CD14-positive monocyte (primary cell): ENCODE results near the gene TRIM27. TPM values are rescaled to one million over a fixed set of nuclear protein-coding genes. Genes with fewer than 3 reads are reported as not detected.

ENCODE experiments used
- DNase-seq, 3 donors: peaks; one replicate each; pipeline ENCODE4 v3.0.0-alpha.2; 2011 to 2022
- H2AFZ ChIP-seq: 2 replicates; pipeline ENCODE4 v1.6.0; 2012; ENCODE audit warnings: mild to moderate bottlenecking, low read depth, low read length, inconsistent platforms; ENCODE audit not compliant: insufficient read depth, poor library complexity, severe bottlenecking
- H3K27ac ChIP-seq, 2 donors: 1 replicate in 1 of 2; 2 replicates in 1 of 2; pipeline ENCODE4 v1.5.1; 2012 to 2013; ENCODE audit warnings: low read length in 2 of 2, control low read depth in 1 of 2, inconsistent platforms in 1 of 2, low read depth in 1 of 2, mild to moderate bottlenecking in 1 of 2
- H3K27me3 ChIP-seq, 2 donors: one replicate each; pipeline versions ENCODE4 v1.6.0 to v1.6.1; 2011 to 2013; ENCODE audit warnings: low read length in 2 of 2; ENCODE audit not compliant: control insufficient read depth in 2 of 2, insufficient read depth in 2 of 2
- H3K36me3 ChIP-seq, 2 donors: replicated peaks in 1 of 2; 1 replicate in 1 of 2; 2 replicates in 1 of 2; pipeline versions ENCODE4 v1.5.1 to v1.6.1; 2012 to 2013; ENCODE audit warnings: low read length in 2 of 2, control low read depth in 1 of 2, inconsistent platforms in 1 of 2, mild to moderate bottlenecking in 1 of 2; ENCODE audit not compliant: insufficient read depth in 2 of 2, control insufficient read depth in 1 of 2
- H3K4me1 ChIP-seq, 2 donors: 1 replicate in 1 of 2; 2 replicates in 1 of 2; pipeline versions ENCODE4 v1.5.1 to v1.6.1; 2012 to 2013; ENCODE audit warnings: low read length in 2 of 2, control low read depth in 1 of 2, inconsistent platforms in 1 of 2, mild to moderate bottlenecking in 1 of 2, moderate library complexity in 1 of 2; ENCODE audit not compliant: insufficient read depth in 2 of 2, control insufficient read depth in 1 of 2
- H3K4me2 ChIP-seq: replicated peaks from 2 replicates; pipeline ENCODE3; 2012; ENCODE audit warnings: low read length, moderate library complexity, mild to moderate bottlenecking; ENCODE audit not compliant: poor library complexity, severe bottlenecking; ENCODE audit errors: extremely low read depth
- H3K4me3 ChIP-seq, 3 experiments: fragments of 200-600 bp in 1 of 3; sonication (generic) in 1 of 3; replicated peaks in 1 of 3; 1 replicate in 2 of 3; 2 replicates in 1 of 3; pipeline ENCODE4 v1.5.1; 2011 to 2013; ENCODE audit warnings: low read length in 3 of 3, mild to moderate bottlenecking in 3 of 3, control low read depth in 2 of 3, low read depth in 2 of 3, inconsistent platforms in 1 of 3, moderate library complexity in 1 of 3
- H3K79me2 ChIP-seq: 2 replicates; pipeline ENCODE4 v1.6.0; 2012; ENCODE audit warnings: mild to moderate bottlenecking, control low read depth, inconsistent platforms, low read length, moderate library complexity; ENCODE audit not compliant: insufficient read depth
- H3K9ac ChIP-seq: 2 replicates; pipeline ENCODE4 v1.6.0; 2017; ENCODE audit warnings: low read length, mild to moderate bottlenecking; ENCODE audit not compliant: insufficient read depth, poor library complexity, severe bottlenecking
- H3K9me3 ChIP-seq, 2 donors: replicated peaks in 1 of 2; 1 replicate in 1 of 2; 2 replicates in 1 of 2; pipeline versions ENCODE4 v1.5.1 to v1.6.1; 2012 to 2013; ENCODE audit warnings: low read length in 2 of 2, control low read depth in 1 of 2; ENCODE audit not compliant: control insufficient read depth in 1 of 2, insufficient read depth in 1 of 2
- H4K20me1 ChIP-seq: 2 replicates; pipeline ENCODE4 v1.6.0; 2012; ENCODE audit warnings: mild to moderate bottlenecking, low read length, control low read depth, moderate library complexity; ENCODE audit not compliant: insufficient read depth
- H3K27ac Mint-ChIP-seq, 7 donors: one replicate each; pipeline ENCODE4 v1.8.0; 2020; ENCODE audit warnings: mild to moderate bottlenecking in 7 of 7, mixed read lengths in 7 of 7, moderate library complexity in 6 of 7, inconsistent platforms in 2 of 7
- H3K27me3 Mint-ChIP-seq, 3 donors: one replicate each; pipeline ENCODE4 v1.8.0; 2021 to 2022; ENCODE audit warnings: low read depth in 3 of 3, mild to moderate bottlenecking in 3 of 3, mixed read lengths in 3 of 3, moderate library complexity in 3 of 3, inconsistent platforms in 1 of 3
- H3K36me3 Mint-ChIP-seq, 2 donors: one replicate each; pipeline ENCODE4 v1.8.0; 2020; ENCODE audit warnings: mixed read lengths in 2 of 2, inconsistent platforms in 1 of 2, mild to moderate bottlenecking in 1 of 2
- H3K4me1 Mint-ChIP-seq: one replicate; pipeline ENCODE4 v1.8.0; 2020; ENCODE audit warnings: mild to moderate bottlenecking, mixed read lengths
- H3K4me3 Mint-ChIP-seq, 2 donors: one replicate each; pipeline ENCODE4 v1.8.0; 2020; ENCODE audit warnings: mild to moderate bottlenecking in 2 of 2, mixed read lengths in 2 of 2, moderate library complexity in 1 of 2
- H3K9me3 Mint-ChIP-seq, 7 donors: one replicate each; pipeline ENCODE4 v1.8.0; 2020 to 2022; ENCODE audit warnings: mixed read lengths in 7 of 7, mild to moderate bottlenecking in 6 of 7, moderate library complexity in 6 of 7, inconsistent platforms in 2 of 7
- CTCF ChIP-seq: fragments of 200-600 bp; IDR thresholded peaks from one replicate; pipeline ENCODE4 v1.8.0; 2022; ENCODE audit warnings: antibody characterized with exemption, mild to moderate bottlenecking
- WGBS: methylation state at CpG from one replicate; pipeline ENCODE4 v1.1.5; 2013; ENCODE audit warnings: missing lambda C conversion rate; ENCODE audit not compliant: insufficient coverage; 5-methylcytosine and 5-hydroxymethylcytosine counted together
- intact Hi-C, 2 donors: fragments of 100-400 bp; cut with micrococcal nuclease; formaldehyde crosslinking; loops; one replicate each; pipeline versions ENCODE4 v1.15.0 to v1.15.1; 2023
- polyA plus RNA-seq, 3 donors: library from polyadenylated mRNA; depleted of rRNA in 1 of 3; unstranded in 2 of 3; stranded (reverse) in 1 of 3; fragments of 300-500 nt in 2 of 3; fragments of >200 nt in 1 of 3; fragmentation: Illumina TruSeq in 2 of 3; gene quantifications; 1 replicate in 2 of 3; 2 replicates in 1 of 3; pipeline ENCODE4 v1.2.3, GENCODE V29; 2012 to 2021

The TRIM27 gene
- polyA plus RNA-seq, 3 donors, result 39.2 to 44.0 (median 42.2) TPM

GRCh38 chr6:28944412-28944865, 20.7 kb upstream of the TRIM27 start:
- no peaks in the 10 kb centered on the region for H3K9me3 ChIP-seq
- Mint-ChIP-seq H3K4me1 (peaks cover 58% of the 10 kb centered on the region), H3K27ac (peak overlapping the region; percentile 61 to 91 (median 85)), H3K36me3 (no peaks in the 10 kb centered on the region), H3K27me3 (no peaks in the 10 kb centered on the region), H3K9me3 (peaks cover 0 to 6% (median 0%) of the 10 kb centered on the region in 7 donors), H3K4me3 (peak overlapping the region; percentile 86 to 91)
- TF ChIP-seq CTCF, result no peak
- peak overlapping the region; percentile 63 for H3K9ac ChIP-seq
- 14% methylated on average over 6 of the region's 12 CpGs for WGBS
- H3K4me2 ChIP-seq, result peak overlapping the region; percentile 91
- peak overlapping the region; percentile 48 to 88 (median 87) for H3K4me3 ChIP-seq
- H3K4me1 ChIP-seq, result peaks cover 51 to 53% of the 10 kb centered on the region in 2 donors
- no peaks in the 10 kb centered on the region for H3K79me2 ChIP-seq
- no peaks in the 10 kb centered on the region for H3K36me3 ChIP-seq
- peak overlapping the region; percentile 57 to 72 for H3K27ac ChIP-seq
- H4K20me1 ChIP-seq, result no peaks in the 10 kb centered on the region
- peak; percentile 73 to 85 (median 79) for DNase-seq
- intact Hi-C loops, result loop anchor here in 1 of 2 donors (5.0 to 10.0 kb wide), 3 partner anchors 38 to 110 kb away; no protein-coding TSS in a partner anchor
- no peaks in the 10 kb centered on the region for H3K27me3 ChIP-seq
- H2AFZ ChIP-seq, result peak overlapping the region; percentile 82

GRCh38 chr6:28943557-28944411, 20.0 kb upstream of the TRIM27 start:
- Histone ChIP-seq H4K20me1 (no peaks in the 10 kb centered on the region), H3K27ac (peak overlapping the region; percentile 57 to 72), H3K79me2 (no peaks in the 10 kb centered on the region), H3K4me1 (peaks cover 53 to 54% of the 10 kb centered on the region in 2 donors), H2AFZ (peak overlapping the region; percentile 82), H3K9me3 (no peaks in the 10 kb centered on the region), H3K4me2 (peak overlapping the region; percentile 91), H3K27me3 (no peaks in the 10 kb centered on the region), H3K9ac (peak overlapping the region; percentile 63), H3K4me3 (peak overlapping the region; percentile 48 to 88 (median 87)), H3K36me3 (no peaks in the 10 kb centered on the region)
- Mint-ChIP-seq H3K4me3 (peak overlapping the region; percentile 86 to 91), H3K9me3 (peaks cover 0 to 6% (median 0%) of the 10 kb centered on the region in 7 donors), H3K4me1 (peaks cover 60% of the 10 kb centered on the region), H3K36me3 (no peaks in the 10 kb centered on the region), H3K27ac (peak overlapping the region; percentile 61 to 91 (median 85)), H3K27me3 (no peaks in the 10 kb centered on the region)
- WGBS, result 8% methylated on average over 18 of the region's 33 CpGs
- intact Hi-C loops, result loop anchor here (1.0 to 10.0 kb wide), 4 partner anchors 39 to 109 kb away; no protein-coding TSS in a partner anchor
- no peak for TF ChIP-seq CTCF
- peak; percentile 35 to 59 (median 52) for DNase-seq
